B cell (primary cell): Measurements from ENCODE around the gene ZNF688. TPM values are rescaled to one million over a fixed set of nuclear protein-coding genes. Genes with fewer than 3 reads are reported as not detected.
"Not testable (repeated sequence)": the region's sequence is repeated elsewhere in the genome, so short reads cannot be mapped to it uniquely, and the experiment has no call there.

Experiments
- ATAC-seq: fragments of 200-7000 bp; cut with Tn5 transposase; one replicate; pipeline ENCODE4 v1.10.0; 2021; ENCODE audit warnings: low read depth, mild to moderate bottlenecking, moderate number of reproducible peaks, moderate library complexity
- CTCF ChIA-PET: fragments of 350-600 bp; sonication (Branson Sonifier 250); formaldehyde crosslinking; loops from one replicate; lab custom pipeline; 2021; ENCODE audit warnings: antibody characterized with exemption, inconsistent platforms; lab: Charles Lee
- POLR2A ChIA-PET: fragments of 350-600 bp; sonication (Branson Sonifier 250); formaldehyde crosslinking; loops from one replicate; lab custom pipeline; 2021; ENCODE audit warnings: antibody characterized with exemption; lab: Charles Lee
- DNase-seq: peaks from one replicate; pipeline ENCODE4 v3.0.0; 2013
- H2AFZ ChIP-seq: 2 replicates; pipeline ENCODE4 v1.6.1; 2012; ENCODE audit warnings: mild to moderate bottlenecking, low read depth, low read length; ENCODE audit not compliant: insufficient read depth, poor library complexity, severe bottlenecking
- H3K27ac ChIP-seq, 2 donors: 1 replicate in 1 of 2; 2 replicates in 1 of 2; pipeline ENCODE4 v1.5.1; 2012 to 2013; ENCODE audit warnings: low read length in 2 of 2, mild to moderate bottlenecking in 2 of 2, moderate library complexity in 1 of 2
- H3K27me3 ChIP-seq, 4 experiments: fragments of 200-600 bp in 1 of 4; sonication (generic) in 1 of 4; replicated peaks in 1 of 4; 1 replicate in 2 of 4; 2 replicates in 2 of 4; pipeline versions ENCODE4 v1.6.1 to v1.7.0; 2013 to 2016; ENCODE audit warnings: low read length in 3 of 4, mild to moderate bottlenecking in 2 of 4, mixed read lengths in 1 of 4, moderate library complexity in 1 of 4; ENCODE audit not compliant: insufficient read depth in 4 of 4, control insufficient read depth in 3 of 4; ENCODE audit errors: control extremely low read depth in 1 of 4
- H3K36me3 ChIP-seq, 2 experiments: replicated peaks in 1 of 2; 1 replicate in 1 of 2; 2 replicates in 1 of 2; pipeline versions ENCODE4 v1.6.1 to v1.7.1; 2013; ENCODE audit warnings: low read length in 1 of 2; ENCODE audit not compliant: insufficient read depth in 2 of 2, control insufficient read depth in 1 of 2; ENCODE audit errors: control extremely low read depth in 1 of 2, extremely low read depth in 1 of 2
- H3K4me1 ChIP-seq, 2 donors: fragments of 200-600 bp in 1 of 2; sonication (generic) in 1 of 2; 1 replicate in 1 of 2; 2 replicates in 1 of 2; pipeline versions ENCODE4 v1.5.1 to v1.6.1; 2013 to 2017; ENCODE audit warnings: low read length in 2 of 2; ENCODE audit not compliant: control insufficient read depth in 2 of 2, insufficient read depth in 2 of 2
- H3K4me2 ChIP-seq: replicated peaks from 2 replicates; pipeline ENCODE3; 2012; ENCODE audit warnings: mild to moderate bottlenecking, low read depth, low read length; ENCODE audit not compliant: poor library complexity, severe bottlenecking
- H3K4me3 ChIP-seq, 5 experiments: fragments of 200-600 bp in 1 of 5; sonication (generic) in 1 of 5; 1 replicate in 3 of 5; 2 replicates in 2 of 5; pipeline versions ENCODE4 v1.5.1 to v1.7.0; 2011 to 2016; ENCODE audit warnings: low read length in 4 of 5, mild to moderate bottlenecking in 4 of 5, low read depth in 2 of 5, control low read depth in 1 of 5, moderate library complexity in 1 of 5; ENCODE audit not compliant: insufficient read depth in 1 of 5; ENCODE audit errors: control extremely low read depth in 1 of 5, extremely low read depth in 1 of 5
- H3K79me2 ChIP-seq: fragments of 200-600 bp; sonication (generic); one replicate; pipeline ENCODE4 v1.6.0; 2016; ENCODE audit warnings: low read length; ENCODE audit not compliant: control insufficient read depth, insufficient read depth
- H3K9ac ChIP-seq: fragments of 200-600 bp; sonication (generic); 2 replicates; pipeline ENCODE4 v1.6.1; 2017; ENCODE audit warnings: mild to moderate bottlenecking, low read length, moderate library complexity
- H3K9me3 ChIP-seq, 3 donors: one replicate each; pipeline versions ENCODE4 v1.6.1 to v1.7.1; 2013; ENCODE audit warnings: low read length in 2 of 3; ENCODE audit not compliant: control insufficient read depth in 2 of 3, insufficient read depth in 1 of 3; ENCODE audit errors: control extremely low read depth in 1 of 3
- H4K20me1 ChIP-seq: 2 replicates; pipeline ENCODE4 v1.6.0; 2012; ENCODE audit warnings: mild to moderate bottlenecking, low read length; ENCODE audit not compliant: insufficient read depth, control insufficient read depth, poor library complexity, severe bottlenecking
- H3K27ac Mint-ChIP-seq: one replicate; pipeline ENCODE4 v1.8.0; 2021; ENCODE audit warnings: mixed read lengths
- H3K27me3 Mint-ChIP-seq: one replicate; pipeline ENCODE4 v1.8.0; 2021; ENCODE audit warnings: mixed read lengths
- H3K4me1 Mint-ChIP-seq: one replicate; pipeline ENCODE4 v1.8.0; 2021; ENCODE audit warnings: mixed read lengths
- H3K4me3 Mint-ChIP-seq: one replicate; pipeline ENCODE4 v1.8.0; 2021; ENCODE audit warnings: mixed read lengths
- H3K9me3 Mint-ChIP-seq: one replicate; pipeline ENCODE4 v1.8.0; 2022; ENCODE audit warnings: mixed read lengths; ENCODE audit not compliant: insufficient read depth
- EZH2 ChIP-seq: IDR thresholded peaks from 2 replicates; pipeline ENCODE4 v1.6.1; 2012; ENCODE audit warnings: borderline replicate concordance, low read depth, mild to moderate bottlenecking, moderate library complexity, low read length; ENCODE audit not compliant: insufficient read depth, poor library complexity, severe bottlenecking
- WGBS: methylation state at CpG from one replicate; pipeline ENCODE4 v1.1.5; 2013; ENCODE audit warnings: missing lambda C conversion rate; ENCODE audit not compliant: insufficient coverage; 5-methylcytosine and 5-hydroxymethylcytosine counted together
- intact Hi-C: fragments of 100-400 bp; cut with micrococcal nuclease; formaldehyde crosslinking; loops from one replicate; pipeline ENCODE4 v1.10.0; 2022
- polyA plus RNA-seq: library from polyadenylated mRNA; depleted of rRNA; stranded (reverse); fragments of >200 nt; gene quantifications from 2 replicates; pipeline ENCODE4 v1.2.3, GENCODE V29; 2012
- total RNA-seq, 2 donors: library from RNA; stranded (reverse); fragments of 120-200 nt in 1 of 2; gene quantifications; 1 replicate in 1 of 2; 2 replicates in 1 of 2; pipeline versions ENCODE4 v1.2.3 to v1.2.4, GENCODE V29; 2013 to 2022
- TF ChIP-seq, protein P1 (sequence below): fragments of 200-600 bp; IDR thresholded peaks from one replicate; pipeline ENCODE4 v1.8.0; 2022; ENCODE audit warnings: antibody characterized with exemption, mild to moderate bottlenecking

The ZNF688 gene
- total and polyA plus RNA-seq, 2 donors (not counting 1 experiment from before 2014, with no cell fraction given) = 20.6 to 23.1 TPM

DNA sequence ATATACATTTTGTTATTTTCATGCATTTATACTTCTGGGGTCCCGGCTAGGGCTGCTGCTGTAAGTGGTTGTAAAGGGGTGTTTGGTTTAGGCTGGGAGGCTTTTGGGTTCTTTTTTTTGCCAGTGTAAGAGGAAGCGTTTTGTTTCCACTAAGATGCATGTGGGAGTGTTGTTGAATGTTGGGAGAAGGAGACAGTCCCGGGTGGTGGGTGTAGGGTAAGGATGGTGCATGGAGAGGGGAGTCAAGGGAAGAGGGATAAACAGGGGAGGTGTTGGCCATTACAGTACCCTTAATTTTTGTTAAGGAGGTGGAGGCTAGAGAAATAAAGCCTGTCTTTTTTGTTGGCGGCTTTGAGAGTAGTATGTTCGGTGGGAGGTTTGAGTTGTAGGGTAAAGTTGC lies 28.4 kb downstream of the ZNF688 start:
- H3K36me3 ChIP-seq = no peaks in the 10 kb centered on the region
- POLR2A ChIA-PET = interaction anchor here (0.6 kb wide), 1 partner anchor 94 kb away, joined by 3 read pairs; no protein-coding TSS in a partner anchor
- Mint-ChIP-seq H3K27ac (no peak overlapping the region), H3K27me3 (no peaks in the 10 kb centered on the region), H3K4me1 (no peaks in the 10 kb centered on the region), H3K9me3 (no peaks in the 10 kb centered on the region), H3K4me3 (no peak overlapping the region)
- no peaks in the 10 kb centered on the region for H3K9me3 ChIP-seq
- H3K4me2 ChIP-seq = no peak overlapping the region
- peaks cover 89% of the 10 kb centered on the region for H3K79me2 ChIP-seq
- no peak overlapping the region for H2AFZ ChIP-seq
- ATAC-seq (no peak), DNase-seq (no peak)
- no peaks in the 10 kb centered on the region for H4K20me1 ChIP-seq
- H3K4me1 ChIP-seq = no peaks in the 10 kb centered on the region
- 95% methylated on average over 4 of the region's 5 CpGs for WGBS
- intact Hi-C loops = no loop called here
- H3K9ac ChIP-seq = no peak overlapping the region
- CTCF ChIA-PET = no interaction called here
- H3K27ac ChIP-seq = no peak overlapping the region
- no peaks in the 10 kb centered on the region for H3K27me3 ChIP-seq
- TF ChIP-seq, protein P1, sequence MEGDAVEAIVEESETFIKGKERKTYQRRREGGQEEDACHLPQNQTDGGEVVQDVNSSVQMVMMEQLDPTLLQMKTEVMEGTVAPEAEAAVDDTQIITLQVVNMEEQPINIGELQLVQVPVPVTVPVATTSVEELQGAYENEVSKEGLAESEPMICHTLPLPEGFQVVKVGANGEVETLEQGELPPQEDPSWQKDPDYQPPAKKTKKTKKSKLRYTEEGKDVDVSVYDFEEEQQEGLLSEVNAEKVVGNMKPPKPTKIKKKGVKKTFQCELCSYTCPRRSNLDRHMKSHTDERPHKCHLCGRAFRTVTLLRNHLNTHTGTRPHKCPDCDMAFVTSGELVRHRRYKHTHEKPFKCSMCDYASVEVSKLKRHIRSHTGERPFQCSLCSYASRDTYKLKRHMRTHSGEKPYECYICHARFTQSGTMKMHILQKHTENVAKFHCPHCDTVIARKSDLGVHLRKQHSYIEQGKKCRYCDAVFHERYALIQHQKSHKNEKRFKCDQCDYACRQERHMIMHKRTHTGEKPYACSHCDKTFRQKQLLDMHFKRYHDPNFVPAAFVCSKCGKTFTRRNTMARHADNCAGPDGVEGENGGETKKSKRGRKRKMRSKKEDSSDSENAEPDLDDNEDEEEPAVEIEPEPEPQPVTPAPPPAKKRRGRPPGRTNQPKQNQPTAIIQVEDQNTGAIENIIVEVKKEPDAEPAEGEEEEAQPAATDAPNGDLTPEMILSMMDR = no peak
- TF ChIP-seq EZH2 = no peak
- no peak overlapping the region for H3K4me3 ChIP-seq

DNA sequence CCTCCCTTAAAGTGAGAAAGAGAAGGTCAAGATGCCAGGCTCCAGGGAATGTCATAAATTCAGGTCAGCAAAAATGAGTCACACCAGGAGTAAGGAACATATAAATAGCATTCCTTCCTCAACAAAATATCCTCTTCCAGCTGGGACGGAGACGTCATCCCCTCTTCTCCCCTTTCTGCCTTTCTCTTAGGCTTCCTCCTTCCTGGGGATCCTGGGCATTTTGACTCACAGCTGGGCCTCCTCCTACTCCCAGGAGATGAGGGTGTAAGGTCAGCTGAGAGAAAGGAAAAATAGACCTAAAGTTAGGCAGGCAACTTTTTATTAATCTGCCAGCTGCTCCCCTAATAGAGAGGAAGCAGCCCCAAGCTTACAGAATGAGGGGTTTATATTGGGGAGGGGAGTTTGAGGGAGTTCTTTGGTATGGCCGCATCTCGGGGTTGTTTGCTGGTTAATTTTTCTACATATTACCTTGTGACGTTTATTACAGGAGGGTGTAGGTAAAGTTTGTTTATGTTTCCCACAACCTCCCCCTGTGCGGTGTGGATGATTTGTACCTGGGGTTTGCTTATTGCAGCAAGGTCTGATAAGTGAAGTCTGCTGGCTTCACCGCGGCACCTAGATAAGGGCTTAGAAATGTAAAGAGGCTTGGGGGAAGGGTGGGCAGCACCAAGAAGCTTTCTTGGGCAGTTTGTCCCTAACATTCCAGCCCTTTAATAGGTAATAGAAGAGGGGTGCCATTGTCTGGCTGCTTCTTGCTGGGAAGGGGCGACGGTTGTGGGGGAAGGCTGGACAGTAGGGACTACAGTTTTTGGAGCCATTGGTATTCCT lies 29.8 kb downstream of the ZNF688 start:
- ATAC-seq = no peak
- H3K4me1 ChIP-seq = no peaks in the 10 kb centered on the region
- DNase-seq = no peak
- TF ChIP-seq, protein P1 = no peak
- TF ChIP-seq EZH2 = no peak
- no peaks in the 10 kb centered on the region for H3K27me3 Mint-ChIP-seq
- no peak overlapping the region for H3K9ac ChIP-seq
- H2AFZ ChIP-seq = no peak overlapping the region
- peaks cover 79% of the 10 kb centered on the region for H3K79me2 ChIP-seq
- no peaks in the 10 kb centered on the region for H3K36me3 ChIP-seq
- H3K27ac ChIP-seq = no peak overlapping the region
- H3K9me3 ChIP-seq = no peaks in the 10 kb centered on the region
- peaks cover 5% of the 10 kb centered on the region for H3K4me1 Mint-ChIP-seq
- H3K4me3 Mint-ChIP-seq = no peak overlapping the region
- H3K9me3 Mint-ChIP-seq = no peaks in the 10 kb centered on the region
- H3K27me3 ChIP-seq = no peaks in the 10 kb centered on the region
- WGBS = 100% methylated on average over 6 of the region's 10 CpGs
- no peak overlapping the region for H3K27ac Mint-ChIP-seq
- H3K4me3 ChIP-seq = no peak overlapping the region
- no peaks in the 10 kb centered on the region for H4K20me1 ChIP-seq
- intact Hi-C loops = no loop called here
- ChIA-PET CTCF (interaction anchor here (0.6 kb wide), 1 partner anchor 45 kb away, joined by 3 read pairs; no protein-coding TSS in a partner anchor), POLR2A (no interaction called here)
- no peak overlapping the region for H3K4me2 ChIP-seq

GRCh38 chr16:30540916-30541464 lies 30.5 kb downstream of the ZNF688 start:
- H3K27me3 Mint-ChIP-seq, H3K27ac Mint-ChIP-seq, H3K27me3 ChIP-seq, H3K36me3 ChIP-seq, H3K9me3 Mint-ChIP-seq, H3K4me1 ChIP-seq, intact Hi-C loops, H4K20me1 ChIP-seq, POLR2A ChIA-PET, H3K9me3 ChIP-seq, H3K4me2 ChIP-seq, H3K9ac ChIP-seq, H3K4me3 Mint-ChIP-seq, H3K27ac ChIP-seq, ATAC-seq, H2AFZ ChIP-seq, H3K4me3 ChIP-seq, DNase-seq: not testable (repeated sequence)
- 98% methylated on average over 6 of the region's 9 CpGs for WGBS
- CTCF ChIA-PET = interaction anchor here (0.6 to 0.7 kb wide), 2 partner anchors 13 to 44 kb away, joined by 3 read pairs; no protein-coding TSS in a partner anchor
- peaks cover 10% of the 10 kb centered on the region for H3K4me1 Mint-ChIP-seq
- H3K79me2 ChIP-seq = peaks cover 77% of the 10 kb centered on the region
